GM18870 (cell line): ENCODE measurements around the gene CD59.
"Not testable (repeated sequence)": the region's sequence is repeated elsewhere in the genome, so short reads cannot be mapped to it uniquely, and the experiment has no call there.

Source experiments
- ATAC-seq: cut with Tn5 transposase; IDR thresholded peaks from one replicate; pipeline ENCODE4 v1.9.1; 2021; ENCODE audit warnings: moderate library complexity; ENCODE audit not compliant: unreplicated experiment

CD59 gene

DNA sequence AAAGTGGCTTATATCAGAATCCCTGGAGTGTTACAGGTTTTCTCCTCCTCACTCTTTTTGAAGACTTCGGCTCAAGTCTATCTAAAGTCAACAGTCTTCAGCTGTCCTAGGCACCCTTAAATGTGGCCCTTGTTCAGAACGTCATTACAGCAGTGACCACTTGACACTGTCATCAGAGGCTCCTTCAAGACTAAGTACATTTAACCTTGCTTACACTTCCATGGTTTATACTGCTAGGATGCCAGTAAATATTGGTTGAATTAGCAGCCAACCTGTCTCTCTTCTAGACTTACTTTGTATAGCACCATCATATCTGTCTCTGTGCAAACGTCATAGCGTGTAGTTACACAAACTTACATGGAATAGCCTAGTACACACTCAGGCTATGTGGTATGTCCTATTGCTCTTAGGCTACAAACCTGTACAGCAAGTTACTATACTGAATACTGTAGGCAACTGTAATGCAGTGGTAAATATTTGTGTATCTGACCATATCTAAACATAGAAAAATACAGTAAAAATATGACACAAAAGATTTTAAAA is 22.3 kb downstream of the CD59 start:
- ATAC-seq = no peak

DNA sequence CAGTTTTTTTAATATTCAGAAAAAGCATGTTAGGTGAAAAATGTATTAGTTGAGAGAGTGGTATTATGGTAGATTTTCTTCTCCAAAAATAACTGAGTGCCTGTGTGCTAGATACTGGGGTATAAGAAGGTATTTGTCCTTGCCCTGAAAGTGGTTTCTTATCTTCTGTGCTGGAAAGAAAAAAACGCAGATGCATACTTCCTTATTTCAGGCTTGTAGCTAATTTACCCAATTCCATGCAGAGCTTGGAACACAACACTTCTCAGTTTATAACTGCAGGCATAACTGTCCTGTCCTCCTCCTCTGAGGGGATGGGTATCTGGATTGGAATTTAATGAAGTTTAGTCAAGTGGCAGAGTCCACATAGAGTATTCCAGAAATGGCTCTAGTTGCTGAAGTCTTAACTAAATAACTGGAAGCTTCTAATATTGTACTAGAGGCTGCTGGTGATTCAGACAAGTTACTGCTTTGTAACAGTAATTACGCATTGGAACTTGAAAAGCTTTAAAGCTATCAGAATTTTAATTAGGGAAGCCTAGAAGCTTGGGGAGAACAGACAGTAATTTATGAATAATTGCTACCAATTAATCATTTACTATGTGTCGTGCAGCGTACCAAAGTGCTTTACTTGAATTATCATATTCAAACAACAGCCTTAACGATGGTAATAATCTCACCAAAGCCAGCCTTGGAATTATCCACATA is 22.9 kb downstream of the CD59 start:
- ATAC-seq = no peak

DNA sequence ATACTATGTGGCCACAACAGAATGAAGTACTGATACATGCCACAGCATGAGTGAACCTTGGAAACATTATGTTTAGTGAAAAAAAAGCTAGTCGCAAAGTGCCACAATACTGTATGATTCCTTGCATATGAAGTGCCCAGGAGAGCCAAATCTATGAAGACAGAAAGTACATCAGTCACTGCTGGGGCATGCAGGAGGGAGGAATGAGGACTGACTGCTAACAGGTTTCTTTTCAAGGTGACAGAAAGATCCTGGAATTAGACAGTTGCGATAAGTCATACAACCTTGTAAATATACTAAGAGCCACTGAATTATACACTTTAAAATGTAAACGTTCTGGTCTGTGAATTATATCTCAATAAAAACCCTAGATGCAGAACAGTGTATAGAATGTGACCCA is 23.8 kb downstream of the CD59 start:
- no peak for ATAC-seq

DNA sequence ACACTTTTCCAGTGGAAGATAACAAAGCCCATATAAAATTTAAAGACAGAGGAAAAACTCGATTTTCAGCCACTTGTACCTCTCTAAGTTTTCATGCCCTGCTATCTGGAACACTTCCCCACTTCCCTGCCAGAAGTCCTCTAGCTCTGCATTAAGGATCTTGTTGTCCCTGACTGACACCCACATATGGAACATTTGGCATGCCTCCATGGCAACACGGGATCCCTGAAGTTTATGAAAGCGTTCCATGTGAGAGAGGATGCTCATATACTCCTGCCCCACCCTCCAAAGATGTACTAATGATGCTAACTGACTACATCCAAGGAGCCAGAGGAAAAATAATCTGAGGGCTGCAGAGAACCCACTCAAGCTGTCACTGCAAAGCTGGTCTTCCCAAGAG is 26.8 kb downstream of the CD59 start:
- ATAC-seq = no peak

DNA sequence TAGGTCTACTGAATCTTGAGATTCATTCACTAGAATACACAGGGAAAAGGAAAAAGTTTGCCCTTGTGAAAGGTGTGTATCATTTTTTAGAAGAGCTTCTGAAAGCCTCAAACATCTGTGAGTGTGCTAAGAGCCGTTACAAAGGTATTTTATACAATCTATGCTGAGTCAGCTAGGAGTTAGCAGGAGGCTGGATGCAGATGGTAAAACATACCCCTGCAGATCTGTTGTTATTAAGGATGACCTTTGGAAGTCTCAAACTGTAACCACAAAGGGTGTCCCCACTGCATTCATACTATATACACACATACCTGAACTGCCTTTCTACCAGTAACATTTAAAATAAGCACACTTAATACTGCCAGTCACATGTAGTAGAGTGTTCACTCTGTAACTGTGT is 27.2 kb downstream of the CD59 start:
- ATAC-seq = no peak

DNA sequence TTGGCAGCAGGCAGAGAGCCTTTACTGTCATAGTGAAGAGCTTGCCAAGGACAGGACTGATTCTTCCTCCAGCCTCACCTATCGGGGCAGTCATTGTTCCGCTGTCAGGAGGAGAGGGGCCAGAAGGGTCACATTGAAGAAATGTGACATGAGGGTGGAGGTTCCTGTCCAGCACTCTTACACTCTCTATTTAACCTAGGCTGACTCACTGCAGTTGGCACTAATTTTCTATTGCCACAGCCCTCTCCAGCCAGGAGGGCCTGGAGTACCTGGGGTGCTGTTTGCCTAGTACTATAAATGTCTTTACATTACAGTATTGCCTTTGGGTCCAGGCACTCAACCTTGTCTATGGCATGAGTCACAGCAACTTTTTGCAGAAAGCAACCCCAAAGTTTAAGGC is 28.4 kb downstream of the CD59 start:
- not testable (repeated sequence) for ATAC-seq

DNA sequence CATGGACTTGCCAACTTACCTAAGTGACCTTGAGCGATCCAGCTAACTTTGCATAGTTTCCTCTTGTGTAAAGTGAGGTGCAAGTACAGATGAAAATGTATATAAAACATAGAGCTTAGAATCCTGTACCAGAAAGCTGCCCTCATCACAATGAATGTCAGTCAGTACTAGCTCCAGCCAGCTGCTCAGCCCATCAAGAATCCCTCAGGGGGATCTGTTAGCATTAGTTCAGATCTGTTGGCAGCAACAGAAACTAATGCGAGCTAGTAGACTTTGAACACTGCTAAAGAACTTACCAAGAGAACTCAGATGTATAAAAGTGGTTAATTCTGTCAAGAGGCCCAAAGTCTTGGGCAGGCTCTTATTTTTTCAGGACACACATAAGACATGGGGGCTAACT is 29.3 kb downstream of the CD59 start:
- no peak for ATAC-seq

DNA sequence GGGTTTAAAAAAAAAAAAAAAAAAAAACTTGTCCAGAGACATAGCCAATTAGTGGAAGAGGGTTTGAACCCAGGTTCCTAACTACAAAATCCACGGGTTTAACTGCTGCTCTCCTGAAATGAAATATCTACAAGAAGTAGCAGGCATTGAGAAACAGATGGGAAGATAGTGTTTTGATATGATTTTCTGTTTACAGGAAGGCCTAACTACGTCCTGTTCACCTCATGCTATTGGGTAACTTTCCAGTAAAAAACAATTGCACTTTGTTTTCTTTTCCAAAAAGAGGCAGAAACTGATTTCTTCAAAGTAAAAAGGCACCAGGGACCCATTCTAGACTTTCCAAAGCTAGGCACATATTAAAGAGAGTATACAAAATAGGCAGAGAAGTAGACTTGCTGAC is 29.7 kb downstream of the CD59 start:
- ATAC-seq = no peak

DNA sequence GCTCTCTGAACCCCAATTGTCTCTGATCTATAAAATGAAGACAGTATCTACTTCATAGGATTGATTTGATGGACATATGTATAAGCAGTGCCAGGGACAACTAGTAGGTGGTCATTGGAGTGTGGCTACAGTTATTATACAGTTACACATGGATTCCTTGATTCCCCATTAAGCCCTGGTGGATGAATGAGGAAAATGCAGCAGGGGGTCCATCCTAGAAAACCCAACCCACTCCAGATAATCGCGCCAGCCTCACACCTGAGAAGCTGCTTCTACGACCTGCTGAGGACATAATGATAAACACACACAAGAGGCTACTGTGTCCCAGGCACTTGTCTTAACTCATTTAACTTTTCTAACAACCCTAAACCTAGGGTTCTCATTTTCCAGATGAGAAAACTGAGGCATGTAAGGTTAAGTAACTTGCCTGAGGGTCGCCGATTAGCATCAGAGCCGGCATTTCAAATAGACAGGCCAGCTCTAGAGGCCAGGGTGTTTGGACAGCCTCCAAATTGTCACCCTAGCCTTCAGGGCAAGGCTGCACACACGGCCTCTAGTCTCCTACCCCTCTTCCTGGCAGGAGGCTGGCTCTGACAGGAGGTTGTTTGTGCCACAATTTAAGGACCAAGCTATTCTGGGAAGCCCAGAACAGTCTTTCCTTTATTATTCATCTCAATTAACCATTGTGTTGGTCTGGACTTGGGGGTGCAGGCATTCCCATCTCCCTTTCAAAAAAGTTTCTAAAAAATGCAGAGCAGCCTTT is 31.8 kb downstream of the CD59 start:
- ATAC-seq = no peak

DNA sequence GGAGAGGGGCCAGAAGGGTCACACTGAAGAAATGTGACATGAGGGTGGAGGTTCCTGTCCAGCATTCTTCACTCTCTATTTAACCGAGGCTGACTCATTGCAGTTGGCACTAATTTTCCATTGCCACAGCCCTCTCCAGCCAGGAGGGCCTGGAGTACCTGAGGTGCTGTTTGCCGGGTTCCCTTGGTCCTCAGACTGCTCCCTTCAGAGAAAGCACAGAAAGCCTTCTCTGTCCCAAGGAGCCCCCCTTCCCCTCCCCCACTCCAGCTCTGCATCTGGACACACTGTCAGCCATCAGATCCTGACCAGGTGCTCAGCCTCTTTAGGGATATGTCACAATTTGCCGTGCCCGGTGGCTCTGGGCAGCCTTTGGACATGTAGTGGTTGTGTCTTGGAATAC is 32.4 kb downstream of the CD59 start:
- no peak for ATAC-seq

DNA sequence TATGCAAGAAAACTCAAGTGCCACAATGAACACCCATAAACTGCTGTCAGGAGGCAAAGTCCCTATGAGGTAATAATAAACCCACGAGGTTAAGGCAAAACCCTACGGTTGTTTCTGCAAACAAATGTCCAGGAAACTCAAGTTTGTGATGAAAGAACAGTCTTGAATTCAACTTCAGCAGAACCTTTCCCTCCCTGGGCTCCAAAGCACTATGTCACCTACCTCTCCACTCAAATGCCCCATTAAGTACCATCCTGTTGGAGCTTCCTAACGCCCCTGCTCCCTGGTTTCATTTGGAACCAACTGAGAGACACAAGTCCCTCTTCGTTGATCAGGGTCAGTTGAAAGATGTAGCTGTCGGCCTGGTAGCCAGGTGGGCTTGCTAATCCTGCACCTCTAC is 33.0 kb downstream of the CD59 start:
- no peak for ATAC-seq

DNA sequence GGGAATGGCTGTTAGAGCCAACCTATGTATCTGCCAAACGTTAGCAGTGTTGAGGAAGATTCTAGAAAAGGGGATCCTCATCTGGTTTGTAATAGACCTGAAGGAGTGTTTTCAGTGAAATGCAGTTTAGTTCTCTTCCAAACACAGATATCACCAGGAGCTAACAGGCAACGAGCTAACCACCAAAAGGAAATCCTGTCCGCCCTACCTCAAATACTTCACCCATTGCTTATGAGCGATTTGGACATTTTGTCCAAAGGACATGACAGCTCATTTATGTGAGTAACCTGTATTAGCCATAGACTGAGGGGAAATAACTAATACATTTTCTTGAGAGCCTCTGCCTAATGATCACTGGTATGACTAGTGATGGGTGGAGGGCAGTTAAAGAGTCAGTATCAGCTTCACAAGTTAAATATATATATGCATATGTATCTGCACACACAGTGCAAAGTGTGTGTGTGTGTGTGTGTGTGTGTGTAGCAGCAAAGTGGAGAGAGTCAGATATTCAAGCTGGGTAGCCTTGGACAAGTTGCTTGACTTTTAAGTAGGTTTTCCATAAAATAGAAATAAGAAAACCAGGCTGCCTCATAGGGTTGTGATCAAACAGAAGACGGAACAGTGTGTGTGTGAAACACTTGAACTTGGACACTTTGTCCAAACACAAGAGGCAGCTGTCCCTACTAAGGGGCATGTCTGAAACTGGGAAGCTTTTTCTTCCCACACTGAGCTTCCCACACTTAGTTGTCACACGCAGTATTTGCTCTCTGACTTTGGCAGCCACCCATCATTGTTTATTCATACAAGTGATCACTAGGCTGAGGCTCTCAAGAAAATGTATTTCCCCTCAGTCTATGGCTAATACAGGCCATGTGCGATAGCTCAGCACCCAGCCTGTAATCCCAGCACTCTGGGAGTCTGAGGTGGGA is 34.7 kb downstream of the CD59 start:
- no peak for ATAC-seq

DNA sequence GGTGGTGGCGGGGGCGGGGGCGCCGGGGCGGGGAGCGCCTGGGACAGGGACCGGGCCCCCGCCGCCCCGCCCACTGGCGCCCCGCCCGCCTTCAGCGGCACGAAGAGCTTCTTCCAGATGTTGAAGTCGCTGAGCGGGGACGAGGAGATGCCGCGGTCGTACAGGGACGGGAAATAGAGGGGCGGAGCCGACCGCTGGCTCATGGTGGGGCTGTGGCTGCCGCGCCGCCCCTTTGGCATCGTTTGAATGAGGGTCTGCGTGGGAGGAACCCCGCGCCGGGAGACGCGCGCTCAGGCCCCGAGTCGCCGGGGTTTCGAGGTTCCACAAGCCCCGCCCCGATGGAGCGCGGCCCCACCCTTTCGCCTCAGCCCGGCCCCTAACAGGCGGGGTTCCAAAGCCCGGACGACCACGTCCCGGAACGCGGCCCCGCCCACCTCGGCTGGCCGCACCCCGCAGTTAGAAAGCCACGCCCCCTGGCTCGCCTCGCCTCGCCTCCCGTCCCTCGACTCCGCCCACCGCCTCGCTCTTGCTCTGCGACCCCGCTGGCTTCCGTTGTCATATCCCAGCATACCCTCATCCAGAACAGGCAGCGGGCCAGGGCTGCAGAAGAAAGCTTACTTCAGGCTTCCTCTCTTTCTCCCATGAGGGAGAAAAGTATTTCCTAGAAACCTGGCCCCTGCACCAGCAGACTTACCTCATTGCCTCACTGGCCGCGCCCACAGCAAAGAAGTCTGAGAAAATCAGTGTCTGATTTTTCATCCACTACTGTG is 35.5 kb downstream of the CD59 start, which contains the start of gene C11orf91:
Gene C11orf91, minus strand, starts transcription at position 325 of the 770 bp plus-strand sequence. Its CDS starts 86 bp downstream, at position 239.
- peak; percentile 67 for ATAC-seq

DNA sequence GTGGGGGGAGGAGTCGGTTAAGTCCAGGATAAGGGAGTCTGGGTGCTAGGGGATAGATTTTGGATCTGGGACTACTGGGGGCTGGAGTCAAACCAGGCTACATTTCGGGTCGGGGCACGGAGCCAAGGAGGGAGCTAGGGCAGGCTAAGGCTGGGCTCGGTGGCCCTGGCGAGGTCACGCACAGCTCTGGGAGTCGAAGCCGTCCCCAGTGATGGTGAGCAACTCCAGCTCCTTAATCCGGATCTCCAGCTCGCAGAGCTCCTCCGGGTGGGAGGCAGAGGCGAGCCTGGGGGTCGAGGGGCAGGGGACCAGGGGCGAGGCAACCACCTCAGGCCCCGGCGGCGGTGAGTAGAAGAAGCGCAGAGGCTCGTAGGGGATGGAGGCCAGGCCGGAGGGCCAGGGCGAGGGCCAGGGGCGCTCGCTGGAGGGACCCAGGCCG is 36.1 kb downstream of the CD59 start:
- no peak for ATAC-seq

DNA sequence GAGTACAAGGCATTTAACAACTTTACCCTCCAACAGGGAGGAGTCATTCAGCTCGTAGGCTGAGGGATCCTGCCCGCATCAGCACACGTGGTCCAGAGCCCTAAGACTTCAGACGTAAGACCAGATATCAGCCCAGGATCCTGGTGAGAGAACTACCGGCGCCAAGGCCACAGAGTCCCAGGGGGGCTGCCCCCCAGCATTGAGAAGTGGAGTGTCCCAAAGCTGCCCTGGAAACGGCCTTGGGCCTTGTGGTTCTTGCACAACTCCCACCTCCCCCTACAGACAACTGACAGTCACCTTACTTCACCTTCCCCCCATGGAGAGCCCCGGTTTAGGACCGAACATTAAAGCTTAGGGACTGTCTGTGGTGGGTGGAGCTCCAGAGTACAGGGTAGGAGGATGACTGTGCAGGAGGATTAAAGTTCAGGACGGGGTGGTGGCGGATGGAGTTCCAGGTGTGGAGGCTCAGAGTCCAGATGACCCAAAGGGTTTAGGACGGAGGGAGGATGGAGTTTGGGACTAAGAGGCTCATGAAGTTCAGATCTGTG is 36.6 kb downstream of the CD59 start:
- no peak for ATAC-seq

DNA sequence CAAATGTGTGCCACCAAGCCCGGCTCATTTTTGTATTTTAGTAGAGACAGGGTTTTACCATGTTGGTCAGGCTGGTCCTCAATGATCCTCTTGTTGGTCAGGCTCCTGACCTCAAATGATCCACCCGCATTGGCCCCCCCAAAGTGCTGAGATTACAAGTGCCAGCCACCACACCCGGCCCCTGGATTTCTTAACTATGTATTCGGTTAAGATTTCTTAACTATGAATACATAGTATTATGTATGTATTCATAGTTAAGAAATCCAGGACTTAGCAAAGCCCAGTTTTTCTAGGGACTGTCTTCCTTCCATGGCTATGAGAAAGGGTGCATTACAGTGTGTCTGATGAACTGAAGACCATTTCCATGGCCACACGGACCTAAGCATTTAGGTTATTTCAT is 37.3 kb downstream of the CD59 start:
- no peak for ATAC-seq

DNA sequence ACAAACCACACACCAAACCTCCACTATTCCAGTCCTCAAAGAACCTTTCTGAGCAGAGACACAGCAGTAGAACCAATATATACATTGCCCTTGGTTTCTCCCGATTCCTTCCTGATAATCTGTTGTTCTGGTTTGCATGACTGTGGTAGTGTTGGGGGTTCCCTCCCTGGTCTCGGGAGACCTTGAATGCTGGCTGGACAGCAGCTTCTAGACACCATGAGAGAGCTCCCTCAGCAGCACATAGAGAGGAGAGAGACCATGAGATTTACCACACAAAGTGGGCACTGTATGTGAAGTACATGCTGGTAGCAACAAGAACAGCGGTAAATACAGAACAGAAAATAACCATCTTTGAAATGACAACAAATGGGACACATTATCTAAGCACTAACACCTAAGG is 38.2 kb downstream of the CD59 start:
- no peak for ATAC-seq

DNA sequence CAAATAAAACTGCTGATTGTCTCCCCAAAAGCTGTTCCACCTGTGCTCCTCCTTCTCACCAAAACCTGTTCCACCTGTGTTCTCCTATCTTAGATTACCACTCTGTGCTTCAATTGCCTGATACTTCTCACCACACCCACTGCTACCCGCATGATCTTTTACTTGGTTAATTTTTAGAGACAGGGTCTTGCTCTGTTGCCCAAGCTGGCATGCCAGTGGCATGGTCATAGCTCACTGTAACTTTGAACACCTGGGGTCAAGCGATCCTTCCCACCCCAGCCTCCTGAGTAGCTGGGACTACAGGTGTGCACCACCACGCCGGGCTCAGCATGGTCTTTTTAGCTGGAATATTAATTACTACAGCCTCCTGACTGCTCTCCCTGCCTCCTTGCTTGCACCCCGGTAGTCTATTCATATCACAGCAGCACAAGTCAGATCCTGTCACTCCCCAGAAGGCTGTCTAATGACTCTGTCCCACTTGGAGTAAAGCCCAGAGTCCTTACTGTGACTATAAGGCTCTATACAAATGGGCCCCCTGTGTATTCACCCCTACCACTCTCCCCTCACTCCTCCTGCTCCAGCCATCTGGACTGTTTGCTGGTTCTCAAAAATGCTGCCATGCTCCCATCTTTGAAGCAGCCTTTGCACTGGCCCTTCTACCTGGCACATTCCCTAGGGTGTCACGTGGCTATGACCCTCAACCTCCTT is 39.1 kb downstream of the CD59 start:
- no peak for ATAC-seq

DNA sequence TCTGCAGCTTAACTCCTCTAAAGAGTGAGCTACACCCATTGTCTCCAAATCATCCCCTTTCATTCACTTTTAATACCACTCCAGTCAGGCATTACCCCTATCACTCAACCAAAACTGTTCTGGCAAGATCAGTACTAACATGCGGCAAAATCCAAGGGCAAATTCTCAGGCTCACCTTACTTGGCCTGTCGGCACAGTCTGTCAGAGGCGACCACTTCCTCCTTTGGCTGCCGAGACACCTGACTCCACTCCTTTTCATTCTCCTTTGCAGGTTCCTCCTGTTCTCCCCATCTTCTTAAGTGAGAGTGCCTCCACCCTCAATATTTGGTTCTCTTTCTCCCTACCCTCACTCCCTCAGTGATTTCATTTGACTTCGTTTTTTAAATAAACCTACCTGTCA is 39.8 kb downstream of the CD59 start:
- no peak for ATAC-seq
